ENCODE results near the gene GNG13.
A peak's percentile ranks its signal among the peaks of the same experiment; 100 is the strongest.
"Not testable (repeated sequence)": the region's sequence is repeated elsewhere in the genome, so short reads cannot be mapped to it uniquely, and the experiment has no call there.

Gene GNG13

GRCh38 chr16:831571-832413, 31.3 kb upstream of the GNG13 start:
- no peak for DNase-seq

- no peak for DNase-seq
Measured at GRCh38 chr16:830871-831570, 30.5 kb upstream of the GNG13 start.

- no peak for DNase-seq
Measured at GRCh38 chr16:830107-830870, 29.8 kb upstream of the GNG13 start.

GRCh38 chr16:828891-829290, 28.4 kb upstream of the GNG13 start:
- no peak for DNase-seq

- no peak for DNase-seq
Measured at GRCh38 chr16:827513-827912, 27.0 kb upstream of the GNG13 start.

- DNase-seq: no peak
Measured at GRCh38 chr16:825341-826061, 25.0 kb upstream of the GNG13 start.

- DNase-seq: no peak
Measured at GRCh38 chr16:824601-825000, 24.1 kb upstream of the GNG13 start.

- no peak for DNase-seq
Measured at GRCh38 chr16:824194-824593, 23.7 kb upstream of the GNG13 start.

- DNase-seq: no peak
Measured at GRCh38 chr16:822909-823297, 22.4 kb upstream of the GNG13 start.

- DNase-seq: no peak
Measured at GRCh38 chr16:822174-822908, 21.8 kb upstream of the GNG13 start.

GRCh38 chr16:821751-822150, 21.2 kb upstream of the GNG13 start:
- DNase-seq: no peak

- no peak for DNase-seq
Measured at GRCh38 chr16:820748-821147, 20.2 kb upstream of the GNG13 start.

- DNase-seq: not testable (repeated sequence)
Measured at GRCh38 chr16:820044-820408, 19.5 kb upstream of the GNG13 start.

GRCh38 chr16:819336-820043, 19.0 kb upstream of the GNG13 start:
- peak; percentile 41 for DNase-seq

GRCh38 chr16:818592-818991, 18.1 kb upstream of the GNG13 start:
- DNase-seq: no peak

GRCh38 chr16:818132-818531, 17.6 kb upstream of the GNG13 start:
- no peak for DNase-seq

- DNase-seq: no peak
Measured at GRCh38 chr16:817001-817906, 16.7 kb upstream of the GNG13 start.

- no peak for DNase-seq
Measured at GRCh38 chr16:815861-816260, 15.3 kb upstream of the GNG13 start.

- no peak for DNase-seq
Measured at GRCh38 chr16:814974-815373, 14.4 kb upstream of the GNG13 start.

- no peak for DNase-seq
Measured at GRCh38 chr16:813916-814412, 13.4 kb upstream of the GNG13 start.
